D721Med (cell line): ENCODE measurements around the gene CDT1.
"Not testable (repeated sequence)": the region's sequence is repeated elsewhere in the genome, so short reads cannot be mapped to it uniquely, and the experiment has no call there.

Experiments used
- DNase-seq: peaks from one replicate; pipeline ENCODE4 v3.0.0; 2011; ENCODE audit warnings: low spot score; ENCODE audit not compliant: insufficient read length
- FAIRE-seq: peaks from 2 replicates; lab custom pipeline; 2011; peaks lifted over from hg19 to GRCh38; lab: Jason Lieb, UNC
- CTCF ChIP-seq: IDR thresholded peaks from 2 replicates; pipeline ENCODE4 v1.5.1; 2012; ENCODE audit warnings: mild to moderate bottlenecking, control low read depth; ENCODE audit not compliant: insufficient read depth; ENCODE audit errors: missing control alignments

Gene CDT1

DNA sequence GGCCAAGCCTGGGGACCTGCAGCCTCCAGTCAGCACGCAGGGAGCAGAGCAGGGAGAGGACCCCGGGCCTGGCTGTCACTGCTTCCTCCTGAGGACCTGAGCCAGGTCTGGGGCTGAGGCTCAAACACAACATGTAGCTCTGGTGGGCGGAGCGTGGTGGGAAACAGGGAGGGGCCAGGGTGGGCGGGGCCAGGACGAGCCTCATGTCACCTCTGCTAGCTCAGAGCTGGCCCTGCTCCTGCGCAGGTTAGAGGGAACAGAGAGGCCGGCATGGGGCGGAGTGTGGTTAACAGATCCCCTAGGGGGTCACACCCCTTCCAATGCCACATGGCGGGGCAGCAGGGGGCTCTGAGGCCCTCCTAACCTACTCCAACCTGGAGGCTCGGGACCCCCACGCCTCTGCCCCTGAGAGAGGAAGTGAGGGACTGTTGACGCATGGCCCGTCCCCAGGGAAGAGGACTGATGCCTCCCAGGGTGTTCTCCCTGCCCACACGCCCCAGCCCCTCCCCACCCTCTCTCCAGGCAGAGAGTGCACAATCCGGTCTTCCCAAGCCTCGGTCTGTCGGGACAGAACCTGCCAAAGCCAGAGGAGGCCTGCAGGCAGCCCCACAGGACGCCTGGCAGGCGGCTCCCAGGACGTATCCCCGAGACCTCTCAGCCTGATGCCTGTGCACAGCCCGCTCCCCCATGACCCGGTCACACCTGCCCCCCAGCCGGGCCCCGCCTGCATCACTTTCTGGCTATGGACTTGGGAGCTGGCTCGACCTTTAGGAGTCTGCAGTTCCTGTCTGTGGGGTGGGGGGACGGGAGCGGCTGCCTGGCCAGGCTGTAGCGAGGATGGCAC is 33.8 kb upstream of the CDT1 start:
- no peak for FAIRE-seq
- DNase-seq = no peak
- TF ChIP-seq CTCF = no peak

DNA sequence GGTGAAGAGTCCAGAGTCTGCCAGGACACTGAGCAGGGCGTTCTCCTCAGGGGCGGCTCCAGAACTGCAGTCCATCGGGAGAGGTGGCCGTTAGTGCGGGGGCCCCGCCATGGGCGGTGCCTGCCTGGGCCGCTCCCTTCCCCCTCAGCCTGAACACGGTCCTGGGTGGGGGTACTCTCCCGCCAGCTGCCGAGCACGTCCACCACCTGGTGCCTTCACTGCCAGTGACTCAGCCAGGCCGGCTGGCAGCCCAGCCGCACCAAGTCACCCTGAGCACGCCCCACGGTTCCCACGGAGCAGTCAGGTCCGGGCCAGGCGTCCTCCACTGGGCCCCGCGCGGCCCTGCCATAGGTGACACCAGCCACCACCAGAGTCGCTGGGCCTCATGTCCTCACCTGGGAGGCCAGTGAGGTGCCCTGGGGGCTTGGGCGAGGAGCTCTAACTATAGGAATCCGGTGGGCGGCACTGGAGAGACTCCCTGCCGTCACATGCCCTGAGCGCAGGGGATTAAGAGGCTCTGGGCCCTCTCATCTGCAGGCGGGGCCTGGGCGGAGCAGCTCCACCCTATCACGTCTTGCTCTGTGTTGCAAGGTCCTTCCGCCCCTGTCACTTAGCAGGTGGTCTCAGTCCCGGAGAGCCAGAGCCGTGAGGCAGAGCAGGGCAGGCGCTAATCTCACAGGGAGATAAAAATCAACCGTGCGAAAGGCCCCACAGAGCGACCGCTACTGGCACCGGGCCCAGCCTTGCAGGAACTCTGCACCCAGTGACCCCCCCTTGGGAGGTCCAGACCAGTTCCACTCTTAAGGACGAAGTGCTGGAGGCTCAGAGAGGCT is 32.9 kb upstream of the CDT1 start:
- peak; percentile 23 for TF ChIP-seq CTCF
- no peak for FAIRE-seq
- peak; percentile 43 for DNase-seq

- no peak for FAIRE-seq
- no peak for DNase-seq
- TF ChIP-seq CTCF = no peak
These were observed 32.3 kb upstream of the CDT1 start for GRCh38 chr16:88771294-88771772.

DNA sequence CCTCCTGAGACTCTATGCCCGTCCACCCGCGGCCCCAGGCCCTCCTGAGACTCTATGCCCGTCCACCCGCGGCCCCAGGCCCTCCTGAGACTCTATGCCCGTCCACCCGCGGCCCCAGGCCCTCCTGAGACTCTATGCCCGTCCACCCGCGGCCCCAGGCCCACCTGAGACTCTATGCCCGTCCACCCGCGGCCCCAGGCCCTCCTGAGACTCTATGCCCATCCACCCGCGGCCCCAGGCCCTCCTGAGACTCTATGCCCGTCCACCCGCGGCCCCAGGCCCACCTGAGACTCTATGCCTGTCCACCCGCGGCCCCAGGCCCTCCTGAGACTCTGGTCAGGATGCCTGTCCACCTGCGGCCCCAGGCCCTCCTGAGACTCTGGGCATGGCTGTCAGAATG is 31.8 kb upstream of the CDT1 start:
- FAIRE-seq, DNase-seq: not testable (repeated sequence)

DNA sequence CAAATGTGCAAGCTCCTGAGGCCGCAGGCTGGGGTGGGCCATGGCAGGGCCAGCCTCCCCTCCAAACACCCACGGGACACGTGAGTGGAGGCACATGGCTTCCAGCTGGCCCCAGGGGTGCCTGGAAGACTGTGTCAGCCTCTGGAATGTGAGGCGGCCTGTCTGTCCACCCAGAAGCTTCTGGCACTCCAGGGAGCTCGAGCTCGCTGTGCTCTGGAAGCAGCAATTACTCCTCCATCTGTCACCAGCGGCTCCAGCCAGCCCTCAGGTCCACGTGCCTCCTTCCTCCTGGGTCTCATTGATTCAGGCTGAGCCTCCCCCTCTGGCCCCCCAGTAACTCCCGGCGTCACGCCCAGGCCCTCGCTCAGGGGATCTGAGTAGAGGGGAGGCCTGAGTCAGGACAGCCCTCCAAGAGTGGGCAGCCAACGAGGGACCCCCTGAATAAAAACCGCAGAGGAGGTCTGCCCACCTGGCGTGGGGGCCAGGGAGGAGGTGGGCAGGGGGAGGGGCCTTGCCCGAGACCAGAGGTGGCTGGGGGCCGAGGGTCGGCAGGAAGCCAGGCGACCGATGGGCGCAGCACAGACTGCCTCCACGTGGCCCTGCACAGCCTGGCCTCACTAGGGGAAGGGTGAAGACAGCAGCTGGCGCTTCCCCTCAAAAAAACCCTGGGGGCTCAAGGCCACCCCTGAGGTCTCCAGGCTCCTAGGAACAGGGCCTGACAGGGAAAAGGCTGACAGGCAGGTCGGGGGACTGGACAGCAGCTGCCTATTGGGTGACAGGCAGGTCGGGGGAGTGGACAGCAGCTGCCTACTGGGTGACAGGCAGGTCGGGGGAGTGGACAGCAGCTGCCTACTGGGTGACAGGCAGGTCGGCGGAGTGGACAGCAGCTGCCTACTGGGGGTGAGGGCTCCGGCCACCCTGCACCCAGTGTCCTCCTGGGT is 30.4 kb upstream of the CDT1 start:
- TF ChIP-seq CTCF = no peak
- no peak for FAIRE-seq
- DNase-seq = no peak

GRCh38 chr16:88773812-88774291 is 29.7 kb upstream of the CDT1 start:
- DNase-seq = no peak
- TF ChIP-seq CTCF = no peak
- no peak for FAIRE-seq
